NCI-H82 treated with DMSO at 0.1 percent for 48 hours (cell line): ENCODE results near the gene NUDT5.
A peak's percentile ranks its signal among the peaks of the same experiment; 100 is the strongest.

Experiments
- DNase-seq: peaks from one replicate; lab custom pipeline; 2025; ENCODE audit not compliant: unreplicated experiment; lab: John Stamatoyannopoulos, UW

NUDT5 gene

GRCh38 chr10:12165999-12166775, 29.5 kb downstream of the NUDT5 start:
- no peak for DNase-seq

DNA sequence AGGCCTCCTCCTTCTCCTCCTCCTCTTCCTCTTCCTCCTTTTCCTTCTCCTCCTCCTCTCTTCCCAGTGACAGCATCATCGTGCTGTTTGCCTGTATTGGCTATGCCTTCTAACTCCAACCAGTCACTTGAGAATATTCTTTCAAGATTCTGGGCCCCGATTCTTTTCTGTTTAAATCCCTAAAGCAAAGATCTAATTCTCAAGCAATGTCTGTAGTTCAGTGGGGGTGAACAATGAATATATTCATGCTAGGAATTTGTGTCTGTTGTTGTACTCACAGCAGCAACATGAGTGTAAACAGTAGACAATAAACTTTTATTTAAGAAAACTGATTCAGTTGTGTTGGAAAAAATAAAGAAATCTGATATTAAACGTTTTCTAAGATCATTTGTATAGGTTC, 30.7 kb downstream of the NUDT5 start:
- no peak for DNase-seq

DNA sequence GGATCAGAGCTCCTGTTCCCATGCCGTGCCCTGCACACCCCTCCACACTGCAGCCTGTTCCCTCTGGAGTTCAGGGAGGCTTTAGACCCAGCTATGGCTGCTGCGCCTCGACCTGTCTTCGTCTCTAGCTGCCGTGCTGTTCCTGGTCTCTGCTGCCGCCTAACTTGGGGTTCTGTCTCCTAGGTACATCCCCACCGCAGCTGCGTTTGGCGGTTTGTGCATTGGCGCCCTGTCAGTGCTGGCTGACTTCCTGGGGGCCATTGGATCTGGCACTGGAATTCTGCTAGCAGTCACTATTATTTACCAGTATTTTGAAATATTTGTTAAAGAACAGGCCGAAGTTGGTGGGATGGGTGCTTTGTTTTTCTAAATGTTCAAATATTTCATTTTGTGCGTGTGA, 31.6 kb downstream of the NUDT5 start:
- no peak for DNase-seq

- no peak for DNase-seq
These were observed 32.8 kb downstream of the NUDT5 start for GRCh38 chr10:12162927-12163326.

- no peak for DNase-seq
These were observed 35.0 kb downstream of the NUDT5 start for GRCh38 chr10:12160664-12161063.

DNA sequence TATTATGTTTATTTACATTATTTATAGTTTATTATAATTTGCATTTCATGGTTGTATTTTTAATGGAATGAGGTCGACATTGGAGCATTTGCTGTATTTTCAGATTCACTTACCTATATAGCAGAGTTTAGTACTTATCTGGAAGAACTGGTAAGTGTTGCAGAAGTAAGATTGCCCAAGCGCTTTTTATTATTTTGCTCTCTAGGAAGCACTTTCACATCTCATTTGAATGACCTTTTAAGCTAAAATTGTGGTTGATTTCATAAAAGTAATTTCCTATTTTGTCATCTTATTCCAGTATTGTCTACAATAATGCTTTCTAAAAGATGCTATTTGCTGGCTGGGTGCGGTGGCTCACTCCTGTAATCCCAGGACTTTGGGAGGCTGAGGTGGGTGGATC, 37.6 kb downstream of the NUDT5 start:
- no peak for DNase-seq

GRCh38 chr10:12156367-12157123, 39.1 kb downstream of the NUDT5 start:
- no peak for DNase-seq

DNA sequence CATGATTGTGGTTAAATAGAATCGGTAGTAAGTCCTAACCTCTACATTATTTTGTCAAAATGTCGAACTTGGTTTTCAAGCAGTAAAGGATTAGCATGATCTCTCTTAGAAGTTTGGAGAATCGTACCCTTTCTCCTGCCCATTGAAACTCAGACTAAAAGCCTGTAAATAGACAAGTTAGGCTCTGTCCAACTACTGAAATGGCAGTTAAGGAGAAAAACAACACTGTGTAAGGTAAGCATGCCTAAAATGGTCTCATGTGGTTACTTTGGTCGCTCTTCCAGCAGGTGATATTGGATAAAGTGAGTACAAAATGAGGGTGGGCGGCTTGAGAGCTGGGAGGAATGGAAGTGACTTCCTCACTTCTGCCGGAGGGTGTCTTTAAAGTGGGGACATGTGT, 41.2 kb downstream of the NUDT5 start:
- no peak for DNase-seq

GRCh38 chr10:12150163-12150562, 45.5 kb downstream of the NUDT5 start:
- no peak for DNase-seq

GRCh38 chr10:12144538-12144937, 51.2 kb downstream of the NUDT5 start:
- DNase-seq, result no peak

DNA sequence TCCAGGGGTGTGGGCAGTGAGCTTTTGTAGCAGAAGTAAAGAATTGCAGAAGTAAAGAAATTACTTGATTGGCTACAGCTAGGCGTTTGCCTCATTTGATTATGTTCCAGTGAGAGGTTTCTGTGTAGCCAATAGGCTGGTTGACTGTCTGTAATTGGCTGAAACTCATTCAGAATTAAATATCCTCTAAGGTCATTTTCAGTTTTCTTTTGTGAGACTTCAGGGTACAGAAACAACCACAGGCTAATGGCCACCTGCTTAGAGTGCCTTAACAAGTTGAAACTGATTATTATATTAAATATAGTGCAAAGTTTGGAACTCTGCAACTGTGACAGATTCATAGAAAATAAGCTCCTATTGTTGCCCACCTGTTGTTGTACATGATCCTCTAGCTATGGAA, 55.7 kb downstream of the NUDT5 start:
- no peak for DNase-seq

GRCh38 chr10:12135631-12136030, 60.1 kb downstream of the NUDT5 start:
- no peak for DNase-seq

DNA sequence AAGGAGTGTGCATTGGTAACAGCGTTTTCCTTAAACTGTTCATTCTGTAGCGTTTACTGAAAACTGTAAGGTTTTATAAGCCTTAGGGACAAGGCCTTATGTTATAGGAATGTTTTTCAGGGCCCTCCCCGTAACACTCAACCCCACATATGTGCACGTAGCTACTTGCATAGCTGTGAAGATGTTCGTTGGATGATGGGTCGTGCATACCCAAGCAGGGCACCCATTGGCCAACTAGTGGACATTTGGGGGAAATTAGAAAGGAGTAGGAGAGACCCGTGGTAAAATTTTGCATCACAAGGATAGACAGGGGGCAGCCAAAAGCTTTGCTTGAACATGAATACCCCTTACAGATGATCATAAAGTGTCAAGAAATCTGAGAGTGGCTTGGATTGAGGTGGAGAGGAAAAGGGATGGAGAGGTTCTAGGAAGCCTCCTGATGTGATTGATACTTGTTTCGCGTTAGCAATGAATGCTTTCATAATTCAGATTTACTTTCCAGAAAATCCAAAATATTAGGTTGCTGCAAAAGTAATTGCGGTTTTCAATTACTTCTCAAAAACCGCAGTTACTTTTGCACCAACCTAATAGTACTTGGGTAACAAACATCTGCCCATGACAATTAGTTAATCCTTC, 65.3 kb downstream of the NUDT5 start:
- DNase-seq, result peak; percentile 22

GRCh38 chr10:12129222-12130111, 66.2 kb downstream of the NUDT5 start, which contains the start of gene SEC61A2:
SEC61A2 (plus strand) TSS chr10:12129677; CDS start chr10:12129788, 111 bp downstream.
- peak; percentile 39 for DNase-seq

GRCh38 chr10:12121673-12122072, 74.0 kb downstream of the NUDT5 start:
- no peak for DNase-seq
